ENCODE results near the gene TP53I11.

The TP53I11 gene

DNA sequence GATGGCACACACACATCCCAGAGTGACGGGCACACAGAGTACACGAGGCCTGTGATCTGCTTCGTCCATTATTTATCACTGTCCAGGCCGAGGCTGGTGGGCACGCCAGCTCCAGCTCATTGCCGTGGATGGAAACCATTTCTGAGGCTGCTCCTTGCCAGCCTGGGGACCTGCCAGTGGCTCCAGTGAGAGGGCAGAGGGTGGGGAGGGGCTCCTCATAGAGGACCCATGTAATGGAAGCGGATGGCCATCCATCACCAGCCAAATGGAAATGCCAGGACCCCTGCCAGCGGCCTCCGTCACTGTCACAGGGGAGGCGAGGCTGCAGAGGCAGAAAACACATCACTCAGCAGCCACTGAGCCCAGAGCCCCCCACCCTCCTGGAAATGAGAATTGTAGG lies 35.7 kb downstream of the TP53I11 start:
- H3K9me3 ChIP-seq (ENCODE audit: low read length): no peaks in the 10 kb centered on the region
- no peaks in the 10 kb centered on the region for H3K36me3 ChIP-seq (ENCODE audit: insufficient read depth, low read length)
- no peaks in the 10 kb centered on the region for H3F3A ChIP-seq (ENCODE audit: insufficient read depth, low read length)
- no peaks in the 10 kb centered on the region for H3K79me2 ChIP-seq (ENCODE audit: insufficient read depth, low read length)
- H3K9ac ChIP-seq (ENCODE audit: low read length): no peak overlapping the region
- no peak overlapping the region for H3K4me2 ChIP-seq (ENCODE audit: low read length)
- no peak overlapping the region for H3K27ac ChIP-seq (ENCODE audit: low read depth, low read length, poor library complexity, severe bottlenecking)
- no peaks in the 10 kb centered on the region for H3K9me2 ChIP-seq (ENCODE audit: low read depth, low read length)
- TF ChIP-seq, protein P1, sequence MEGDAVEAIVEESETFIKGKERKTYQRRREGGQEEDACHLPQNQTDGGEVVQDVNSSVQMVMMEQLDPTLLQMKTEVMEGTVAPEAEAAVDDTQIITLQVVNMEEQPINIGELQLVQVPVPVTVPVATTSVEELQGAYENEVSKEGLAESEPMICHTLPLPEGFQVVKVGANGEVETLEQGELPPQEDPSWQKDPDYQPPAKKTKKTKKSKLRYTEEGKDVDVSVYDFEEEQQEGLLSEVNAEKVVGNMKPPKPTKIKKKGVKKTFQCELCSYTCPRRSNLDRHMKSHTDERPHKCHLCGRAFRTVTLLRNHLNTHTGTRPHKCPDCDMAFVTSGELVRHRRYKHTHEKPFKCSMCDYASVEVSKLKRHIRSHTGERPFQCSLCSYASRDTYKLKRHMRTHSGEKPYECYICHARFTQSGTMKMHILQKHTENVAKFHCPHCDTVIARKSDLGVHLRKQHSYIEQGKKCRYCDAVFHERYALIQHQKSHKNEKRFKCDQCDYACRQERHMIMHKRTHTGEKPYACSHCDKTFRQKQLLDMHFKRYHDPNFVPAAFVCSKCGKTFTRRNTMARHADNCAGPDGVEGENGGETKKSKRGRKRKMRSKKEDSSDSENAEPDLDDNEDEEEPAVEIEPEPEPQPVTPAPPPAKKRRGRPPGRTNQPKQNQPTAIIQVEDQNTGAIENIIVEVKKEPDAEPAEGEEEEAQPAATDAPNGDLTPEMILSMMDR (IDR thresholded peaks at IDR 0.05; ENCODE audit: low read length): no peak
- no peak for TF ChIP-seq EZH2 (IDR thresholded peaks at IDR 0.05; ENCODE audit: borderline replicate concordance, low read length)
- H2AFZ ChIP-seq (ENCODE audit: low read length): no peak overlapping the region
- no peaks in the 10 kb centered on the region for H3K27me3 ChIP-seq (ENCODE audit: insufficient read depth, low read length)
- no peaks in the 10 kb centered on the region for H4K20me1 ChIP-seq (ENCODE audit: insufficient read depth, low read length)
- H3K4me3 ChIP-seq (ENCODE audit: low read depth, low read length, poor library complexity, severe bottlenecking): no peak overlapping the region
- H3K4me1 ChIP-seq (ENCODE audit: insufficient read depth, low read length, severe bottlenecking): no peaks in the 10 kb centered on the region

GRCh38 chr11:44914105-44914504 lies 36.6 kb downstream of the TP53I11 start:
- no peaks in the 10 kb centered on the region for H3K79me2 ChIP-seq (ENCODE audit: insufficient read depth, low read length)
- H3K4me3 ChIP-seq (ENCODE audit: low read depth, low read length, poor library complexity, severe bottlenecking): no peak overlapping the region
- H3K4me2 ChIP-seq (ENCODE audit: low read length): no peak overlapping the region
- H4K20me1 ChIP-seq (ENCODE audit: insufficient read depth, low read length): no peaks in the 10 kb centered on the region
- no peak overlapping the region for H3K9ac ChIP-seq (ENCODE audit: low read length)
- H3K27me3 ChIP-seq (ENCODE audit: insufficient read depth, low read length): no peaks in the 10 kb centered on the region
- no peaks in the 10 kb centered on the region for H3K36me3 ChIP-seq (ENCODE audit: insufficient read depth, low read length)
- no peaks in the 10 kb centered on the region for H3K9me2 ChIP-seq (ENCODE audit: low read depth, low read length)
- H3F3A ChIP-seq (ENCODE audit: insufficient read depth, low read length): no peaks in the 10 kb centered on the region
- no peak overlapping the region for H2AFZ ChIP-seq (ENCODE audit: low read length)
- no peaks in the 10 kb centered on the region for H3K4me1 ChIP-seq (ENCODE audit: insufficient read depth, low read length, severe bottlenecking)
- TF ChIP-seq, protein P1 (IDR thresholded peaks at IDR 0.05; ENCODE audit: low read length): no peak
- TF ChIP-seq EZH2 (IDR thresholded peaks at IDR 0.05; ENCODE audit: borderline replicate concordance, low read length): no peak
- no peaks in the 10 kb centered on the region for H3K9me3 ChIP-seq (ENCODE audit: low read length)
- no peak overlapping the region for H3K27ac ChIP-seq (ENCODE audit: low read depth, low read length, poor library complexity, severe bottlenecking)

DNA sequence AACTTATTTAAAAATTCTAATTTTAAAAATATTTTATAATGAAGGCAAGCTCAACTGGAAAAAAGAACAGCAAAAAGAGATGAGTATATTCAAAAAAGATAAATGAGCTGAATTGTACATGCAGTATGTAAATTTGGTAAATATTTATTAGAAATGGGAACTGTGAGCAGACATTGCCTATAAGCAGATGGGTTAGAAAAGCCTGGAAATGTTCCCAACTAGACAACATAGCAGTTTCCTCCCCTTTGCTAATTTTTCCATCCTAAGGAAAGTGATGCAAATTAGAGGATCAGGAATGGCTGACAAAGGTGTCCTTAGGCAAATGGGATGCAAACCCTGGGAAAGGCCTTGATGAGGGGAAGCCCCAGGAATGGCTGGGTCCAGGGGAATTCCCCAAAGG lies 37.2 kb downstream of the TP53I11 start:
- TF ChIP-seq, protein P1 (IDR thresholded peaks at IDR 0.05; ENCODE audit: low read length): no peak
- no peak for TF ChIP-seq EZH2 (IDR thresholded peaks at IDR 0.05; ENCODE audit: borderline replicate concordance, low read length)
- H3K9me3 ChIP-seq (ENCODE audit: low read length): no peaks in the 10 kb centered on the region
- H3K79me2 ChIP-seq (ENCODE audit: insufficient read depth, low read length): no peaks in the 10 kb centered on the region
- no peak overlapping the region for H3K9ac ChIP-seq (ENCODE audit: low read length)
- no peaks in the 10 kb centered on the region for H3K36me3 ChIP-seq (ENCODE audit: insufficient read depth, low read length)
- H3K4me3 ChIP-seq (ENCODE audit: low read depth, low read length, poor library complexity, severe bottlenecking): no peak overlapping the region
- H3K27ac ChIP-seq (ENCODE audit: low read depth, low read length, poor library complexity, severe bottlenecking): no peak overlapping the region
- H4K20me1 ChIP-seq (ENCODE audit: insufficient read depth, low read length): no peaks in the 10 kb centered on the region
- H3K27me3 ChIP-seq (ENCODE audit: insufficient read depth, low read length): no peaks in the 10 kb centered on the region
- H3K9me2 ChIP-seq (ENCODE audit: low read depth, low read length): no peaks in the 10 kb centered on the region
- no peaks in the 10 kb centered on the region for H3K4me1 ChIP-seq (ENCODE audit: insufficient read depth, low read length, severe bottlenecking)
- H3F3A ChIP-seq (ENCODE audit: insufficient read depth, low read length): no peaks in the 10 kb centered on the region
- no peak overlapping the region for H3K4me2 ChIP-seq (ENCODE audit: low read length)
- H2AFZ ChIP-seq (ENCODE audit: low read length): no peak overlapping the region

Data from OCI-LY1 (cell line).